Activated CD8-positive, alpha-beta T cell treated with anti-CD3 and anti-CD28 coated beads for 36 hours (primary cell): ENCODE measurements around the gene CLCN6. TPM values are rescaled to one million over a fixed set of nuclear protein-coding genes. Genes with fewer than 3 reads are reported as not detected.

Source experiments
- ATAC-seq: fragments of 200-7000 bp; cut with Tn5 transposase; one replicate; pipeline ENCODE4 v1.10.0; 2021; ENCODE audit warnings: mild to moderate bottlenecking, moderate library complexity
- CTCF ChIA-PET: fragments of 350-600 bp; sonication (Branson Sonifier 250); formaldehyde crosslinking; loops from one replicate; lab custom pipeline; 2021; ENCODE audit warnings: antibody characterized with exemption; lab: Charles Lee
- POLR2A ChIA-PET: fragments of 350-600 bp; sonication (Branson Sonifier 250); formaldehyde crosslinking; loops from one replicate; lab custom pipeline; 2021; ENCODE audit warnings: antibody characterized with exemption; lab: Charles Lee
- DNase-seq: peaks from one replicate; pipeline ENCODE4 v3.0.0-alpha.2; 2020
- H3K27ac Mint-ChIP-seq: one replicate; pipeline ENCODE4 v1.8.0; 2021; ENCODE audit warnings: mild to moderate bottlenecking, mixed read lengths
- H3K27me3 Mint-ChIP-seq: one replicate; pipeline ENCODE4 v1.8.0; 2021; ENCODE audit warnings: mixed read lengths
- H3K36me3 Mint-ChIP-seq: one replicate; pipeline ENCODE4 v1.8.0; 2021; ENCODE audit warnings: low read depth, mixed read lengths
- H3K4me1 Mint-ChIP-seq: one replicate; pipeline ENCODE4 v1.8.0; 2021; ENCODE audit warnings: low read depth, mixed read lengths
- H3K4me3 Mint-ChIP-seq: one replicate; pipeline ENCODE4 v1.8.0; 2021; ENCODE audit warnings: mild to moderate bottlenecking, moderate library complexity, mixed read lengths
- H3K9me3 Mint-ChIP-seq: one replicate; pipeline ENCODE4 v1.8.0; 2021; ENCODE audit warnings: mixed read lengths
- intact Hi-C: fragments of 100-400 bp; cut with micrococcal nuclease; formaldehyde crosslinking; loops from one replicate; pipeline ENCODE4 v1.10.0; 2022
- total RNA-seq, 2 experiments: library from RNA; stranded (reverse); gene quantifications; one replicate each; pipeline ENCODE4 v1.2.3, GENCODE V29; 2021
- TF ChIP-seq, protein P1 (sequence below): fragments of 200-600 bp; IDR thresholded peaks from one replicate; pipeline ENCODE4 v1.8.0; 2022; ENCODE audit warnings: antibody characterized with exemption, mild to moderate bottlenecking

The CLCN6 gene
- total RNA-seq, 2 experiments from 2014 or later: 10.8 to 12.2 TPM

DNA sequence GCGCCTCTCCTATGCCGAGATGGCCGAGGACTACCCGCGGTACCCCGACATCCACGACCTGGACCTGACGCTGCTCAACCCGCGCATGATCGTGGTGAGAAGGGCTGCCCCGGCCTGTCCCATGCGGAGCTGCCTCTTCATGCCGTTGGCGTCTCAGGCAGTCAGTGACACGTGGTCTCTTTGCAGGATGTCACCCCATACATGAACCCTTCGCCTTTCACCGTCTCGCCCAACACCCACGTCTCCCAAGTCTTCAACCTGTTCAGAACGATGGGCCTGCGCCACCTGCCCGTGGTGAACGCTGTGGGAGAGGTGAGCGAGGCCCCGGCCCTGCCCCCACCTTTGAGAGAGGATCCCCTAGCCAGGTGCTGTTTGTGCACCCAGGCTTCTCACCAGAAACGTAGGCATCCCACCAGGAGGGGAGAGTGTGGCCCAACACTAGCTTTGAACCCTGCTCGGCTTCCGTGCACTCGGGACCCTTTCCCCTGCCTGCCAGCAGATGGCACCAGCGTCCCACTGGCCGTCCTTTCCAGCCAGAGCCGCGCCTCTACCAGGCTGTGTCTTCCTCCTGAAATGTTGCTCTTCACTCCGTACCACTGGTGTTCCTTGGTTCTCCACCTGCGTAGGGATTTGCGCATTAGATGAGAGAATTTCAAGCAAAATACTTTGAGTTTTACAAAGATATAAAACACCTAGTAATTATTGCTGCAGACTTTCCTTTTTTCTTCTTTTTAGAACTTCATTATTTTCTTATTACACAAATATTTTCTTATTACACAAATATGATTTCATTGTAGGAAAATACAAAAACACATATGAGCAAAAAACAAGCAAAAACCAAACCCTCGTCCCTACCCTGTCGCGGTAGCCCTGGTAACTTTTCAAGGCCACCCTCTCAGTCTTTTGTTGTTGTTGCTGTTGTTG lies 32.6 kb downstream of the CLCN6 start:
- ATAC-seq (peak; percentile 97), DNase-seq (peak; percentile 73)
- H3K4me1 Mint-ChIP-seq: no peaks in the 10 kb centered on the region
- H3K9me3 Mint-ChIP-seq: no peaks in the 10 kb centered on the region
- POLR2A ChIA-PET: interaction anchor here (0.7 to 8.7 kb wide), 3 partner anchors 28 to 70 kb away, joined by 3 to 111 read pairs (median 3); no protein-coding TSS in a partner anchor
- H3K27me3 Mint-ChIP-seq: no peaks in the 10 kb centered on the region
- intact Hi-C loops: loop anchor here (5.0 kb wide), 1 partner anchor 54 kb away; no protein-coding TSS in a partner anchor
- no peak overlapping the region for H3K27ac Mint-ChIP-seq
- TF ChIP-seq, protein P1, sequence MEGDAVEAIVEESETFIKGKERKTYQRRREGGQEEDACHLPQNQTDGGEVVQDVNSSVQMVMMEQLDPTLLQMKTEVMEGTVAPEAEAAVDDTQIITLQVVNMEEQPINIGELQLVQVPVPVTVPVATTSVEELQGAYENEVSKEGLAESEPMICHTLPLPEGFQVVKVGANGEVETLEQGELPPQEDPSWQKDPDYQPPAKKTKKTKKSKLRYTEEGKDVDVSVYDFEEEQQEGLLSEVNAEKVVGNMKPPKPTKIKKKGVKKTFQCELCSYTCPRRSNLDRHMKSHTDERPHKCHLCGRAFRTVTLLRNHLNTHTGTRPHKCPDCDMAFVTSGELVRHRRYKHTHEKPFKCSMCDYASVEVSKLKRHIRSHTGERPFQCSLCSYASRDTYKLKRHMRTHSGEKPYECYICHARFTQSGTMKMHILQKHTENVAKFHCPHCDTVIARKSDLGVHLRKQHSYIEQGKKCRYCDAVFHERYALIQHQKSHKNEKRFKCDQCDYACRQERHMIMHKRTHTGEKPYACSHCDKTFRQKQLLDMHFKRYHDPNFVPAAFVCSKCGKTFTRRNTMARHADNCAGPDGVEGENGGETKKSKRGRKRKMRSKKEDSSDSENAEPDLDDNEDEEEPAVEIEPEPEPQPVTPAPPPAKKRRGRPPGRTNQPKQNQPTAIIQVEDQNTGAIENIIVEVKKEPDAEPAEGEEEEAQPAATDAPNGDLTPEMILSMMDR: peak; percentile 99
- peaks cover 23% of the 10 kb centered on the region for H3K36me3 Mint-ChIP-seq
- H3K4me3 Mint-ChIP-seq: no peak overlapping the region
- CTCF ChIA-PET: interaction anchor here (0.6 to 5.3 kb wide), 33 partner anchors 9 to 372 kb away, joined by 3 to 45 read pairs (median 4); partner anchors contain the start of genes CLCN6 and NPPA

GRCh38 chr1:11839727-11840705 lies 34.0 kb downstream of the CLCN6 start:
- no peaks in the 10 kb centered on the region for H3K27me3 Mint-ChIP-seq
- CTCF ChIA-PET: interaction anchor here (1.2 to 5.3 kb wide), 5 partner anchors 17 to 68 kb away, joined by 4 to 45 read pairs (median 7); partner anchors contain the start of gene CLCN6
- ATAC-seq (no peak), DNase-seq (no peak)
- no peaks in the 10 kb centered on the region for H3K9me3 Mint-ChIP-seq
- H3K36me3 Mint-ChIP-seq: peaks cover 20% of the 10 kb centered on the region
- no peak overlapping the region for H3K27ac Mint-ChIP-seq
- no peaks in the 10 kb centered on the region for H3K4me1 Mint-ChIP-seq
- intact Hi-C loops: loop anchor here (5.0 kb wide), 1 partner anchor 52 kb away; no protein-coding TSS in a partner anchor
- TF ChIP-seq, protein P1: no peak
- POLR2A ChIA-PET: interaction anchor here (8.7 kb wide), 1 partner anchor 68 kb away, joined by 111 read pairs; no protein-coding TSS in a partner anchor
- H3K4me3 Mint-ChIP-seq: no peak overlapping the region

DNA sequence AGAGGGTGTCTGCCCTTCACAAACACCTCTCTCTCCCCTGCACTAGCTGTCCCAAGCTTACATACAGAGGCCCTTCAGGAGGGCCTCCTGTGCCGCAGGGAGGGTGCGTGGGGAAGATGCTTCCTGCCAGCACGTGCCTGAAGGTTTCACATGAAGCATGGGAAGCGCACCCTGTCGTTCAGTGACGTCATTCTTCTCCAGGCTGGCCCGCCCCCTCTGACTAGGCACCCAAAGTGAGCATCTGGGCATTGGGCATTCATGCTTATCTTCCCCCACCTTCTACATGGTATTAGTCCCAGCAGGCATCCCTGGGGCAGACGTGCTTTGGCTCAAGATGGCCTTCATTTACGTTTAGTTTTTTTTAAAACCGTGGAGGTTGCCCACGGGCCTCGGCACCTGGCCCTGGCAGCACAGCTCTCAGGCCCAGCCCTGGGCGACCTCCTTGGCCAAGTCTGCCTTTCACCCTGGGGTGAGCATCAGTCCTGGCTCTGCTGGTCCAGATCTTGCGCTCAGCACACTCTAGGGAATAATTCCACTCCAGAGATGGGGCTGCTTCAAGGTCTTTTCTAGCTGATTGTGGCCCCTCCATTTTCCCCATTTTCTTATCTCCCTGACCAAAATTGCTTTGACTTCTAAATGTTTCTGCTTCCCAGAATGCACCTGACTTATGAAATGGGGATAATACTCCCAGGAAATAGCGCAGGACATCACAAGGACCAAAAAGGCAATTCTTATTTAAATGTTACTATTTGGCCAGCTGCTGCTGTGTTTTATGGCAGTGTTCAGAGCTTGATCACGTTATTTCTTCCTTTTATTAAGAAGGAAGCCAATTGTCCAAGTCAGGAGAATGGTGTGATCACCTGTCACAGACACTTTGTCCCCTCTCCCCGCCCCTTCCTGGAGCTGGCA lies 35.5 kb downstream of the CLCN6 start:
- H3K4me3 Mint-ChIP-seq: no peak overlapping the region
- DNase-seq: no peak
- H3K27me3 Mint-ChIP-seq: no peaks in the 10 kb centered on the region
- H3K4me1 Mint-ChIP-seq: no peaks in the 10 kb centered on the region
- ATAC-seq: no peak
- no peak overlapping the region for H3K27ac Mint-ChIP-seq
- no peaks in the 10 kb centered on the region for H3K9me3 Mint-ChIP-seq
- ChIA-PET POLR2A (interaction anchor here (0.6 to 8.7 kb wide), 2 partner anchors 67 to 83 kb away, joined by 3 to 111 read pairs; no protein-coding TSS in a partner anchor), CTCF (interaction anchor here (1.5 to 5.3 kb wide), 2 partner anchors 52 to 66 kb away, joined by 4 to 45 read pairs; no protein-coding TSS in a partner anchor)
- TF ChIP-seq, protein P1: no peak
- peaks cover 19% of the 10 kb centered on the region for H3K36me3 Mint-ChIP-seq
- intact Hi-C loops: no loop called here
